K562 (cell line): Measurements from ENCODE around the gene TXNDC8. TPM values are rescaled to one million over a fixed set of nuclear protein-coding genes. Genes with fewer than 3 reads are reported as not detected.

Experiments
- ARHGAP35 ChIP-seq: fragments of 450-650 bp; IDR thresholded peaks from 2 replicates; pipeline ENCODE4 v1.6.1; 2018; ENCODE audit not compliant: partially characterized antibody
- ARID1B ChIP-seq: fragments of 450-650 bp; IDR thresholded peaks from 2 replicates; pipeline ENCODE4 v1.6.1; 2016; ENCODE audit warnings: antibody characterized with exemption, mild to moderate bottlenecking, inconsistent platforms
- CTBP1 ChIP-seq: fragments of 450-650 bp; IDR thresholded peaks from 2 replicates; pipeline ENCODE4 v1.6.1; 2016; ENCODE audit warnings: borderline replicate concordance
- DIDO1 ChIP-seq: fragments of 450-650 bp; IDR thresholded peaks from 2 replicates; pipeline ENCODE4 v1.6.1; 2016; ENCODE audit warnings: low read depth, missing biosample characterization, missing genetic modification characterization
- ELF1 ChIP-seq: fragments of 200-800 bp; sonication (Bioruptor generic); IDR thresholded peaks from 2 replicates; pipeline ENCODE4 v1.6.1; 2016; ENCODE audit warnings: missing genetic modification characterization, missing compliant biosample characterization
- FOSL1 ChIP-seq: fragments of 200-800 bp; sonication (Bioruptor generic); conservative IDR thresholded peaks from 2 replicates; pipeline ENCODE4 v1.6.1; 2016; ENCODE audit warnings: missing genetic modification characterization, missing compliant biosample characterization
- FOXK2 ChIP-seq, 2 experiments: fragments of 450-650 bp; IDR thresholded peaks in 1 of 2; conservative IDR thresholded peaks in 1 of 2; 2 replicates each; pipeline ENCODE4 v1.6.1; 2016; ENCODE audit warnings: low read depth in 2 of 2, mild to moderate bottlenecking in 1 of 2
- HSF4 ChIP-seq: fragments of 250-450 bp; sonication (Bioruptor Pico); IDR thresholded peaks from 2 replicates; pipeline ENCODE4 v2.1.2; 2022; ENCODE audit warnings: mild to moderate bottlenecking, moderate library complexity, borderline replicate concordance
- KDM1A ChIP-seq, 2 experiments: fragments of 450-650 bp; IDR thresholded peaks; 2 replicates each; pipeline ENCODE4 v1.6.1; 2016; ENCODE audit warnings: mild to moderate bottlenecking in 2 of 2
- KDM5B ChIP-seq: fragments of 200-600 bp; sonication (generic); IDR thresholded peaks from 2 replicates; pipeline ENCODE4 v1.6.1; 2012; ENCODE audit warnings: low read depth, mild to moderate bottlenecking, moderate library complexity, low read length, control low read depth, inconsistent platforms; ENCODE audit not compliant: insufficient replicate concordance
- NFRKB ChIP-seq: fragments of 450-650 bp; IDR thresholded peaks from 2 replicates; pipeline ENCODE4 v1.6.1; 2016; ENCODE audit warnings: low read depth
- PHTF2 ChIP-seq: fragments of 250-450 bp; sonication (Bioruptor Pico); IDR thresholded peaks from 2 replicates; pipeline ENCODE4 v1.5.0; 2021; ENCODE audit warnings: mild to moderate bottlenecking
- PPARD ChIP-seq: fragments of 250-450 bp; sonication (Bioruptor Pico); IDR thresholded peaks from 2 replicates; pipeline ENCODE4 v1.8.0; 2022; ENCODE audit warnings: inconsistent platforms, mild to moderate bottlenecking, moderate library complexity
- RCOR1 ChIP-seq, 2 experiments: IDR thresholded peaks; 2 replicates each; pipeline ENCODE4 v1.6.1; 2012; ENCODE audit warnings: low read depth in 2 of 2, low read length in 2 of 2, borderline replicate concordance in 1 of 2, improper control_type of control experiment in 1 of 2
- SMARCA4 ChIP-seq: fragments of 450-650 bp; IDR thresholded peaks from 2 replicates; pipeline ENCODE4 v1.6.1; 2016
- SOX6 ChIP-seq: fragments of 450-650 bp; IDR thresholded peaks from 2 replicates; pipeline ENCODE4 v1.6.1; 2014; ENCODE audit warnings: mild to moderate bottlenecking
- SP1 ChIP-seq: sonication (generic); formaldehyde crosslinking; IDR thresholded peaks from 2 replicates; pipeline ENCODE4 v1.8.1; 2022; ENCODE audit warnings: mild to moderate bottlenecking, missing genetic modification reagents
- SPI1 ChIP-seq: IDR thresholded peaks from 2 replicates; pipeline ENCODE4 v1.6.1; 2011; ENCODE audit warnings: low read depth, low read length, control low read depth, borderline replicate concordance
- SRSF7 ChIP-seq: fragments of 200-400 bp; formaldehyde crosslinking; optimal IDR thresholded peaks from 2 replicates; pipeline ENCODE3; 2017; ENCODE audit warnings: mild to moderate bottlenecking, low read depth, low read length
- TAF9B ChIP-seq: fragments of 450-650 bp; IDR thresholded peaks from 2 replicates; pipeline ENCODE4 v1.6.1; 2018; ENCODE audit warnings: mild to moderate bottlenecking; ENCODE audit not compliant: partially characterized antibody
- TRIM28 ChIP-seq: fragments of 450-650 bp; IDR thresholded peaks from 2 replicates; pipeline ENCODE4 v1.6.1; 2017
- ZBTB8A ChIP-seq: fragments of 450-650 bp; IDR thresholded peaks from 2 replicates; pipeline ENCODE4 v1.6.1; 2018; ENCODE audit warnings: mild to moderate bottlenecking, moderate library complexity; ENCODE audit not compliant: partially characterized antibody
- ZNF445 ChIP-seq: fragments of 250-450 bp; sonication (Bioruptor Pico); IDR thresholded peaks from 2 replicates; pipeline ENCODE4 v1.4.0; 2020; ENCODE audit warnings: low read depth, mild to moderate bottlenecking, moderate library complexity
- ZNF449 ChIP-seq: fragments of 250-450 bp; sonication (Bioruptor Pico); IDR thresholded peaks from 2 replicates; pipeline ENCODE4 v1.8.0; 2022; ENCODE audit warnings: moderate library complexity, mild to moderate bottlenecking, inconsistent platforms
- polyA plus RNA-seq, 8 experiments: library from polyadenylated mRNA; depleted of rRNA in 4 of 8; stranded (reverse) in 5 of 8; unstranded in 3 of 8; fragments of >200 nt; fragmentation: Nextera tagmentation in 2 of 8; fragmentation: Illumina TruSeq in 1 of 8; extraction: Ambion mirVana in 2 of 8; extraction: Trizol in 1 of 8; gene quantifications; 2 replicates each; pipeline versions ENCODE4 v1.2.1 to v1.2.3, GENCODE V29; 2011 to 2014; ENCODE audit warnings: inconsistent platforms in 1 of 8, missing spikeins in 1 of 8
- total RNA-seq, 7 experiments: library from RNA; depleted of rRNA in 6 of 7; stranded (reverse); fragments of >200 nt in 6 of 7; fragmentation: Illumina TruSeq in 2 of 7; extraction: Trizol in 2 of 7; gene quantifications; 2 replicates each; pipeline versions ENCODE4 v1.2.1 to v1.2.3, GENCODE V29; 2011 to 2021; ENCODE audit warnings: low replicate concordance in 1 of 7
- TF ChIP-seq, protein P1 (sequence below): fragments of 250-450 bp; sonication (Bioruptor Pico); IDR thresholded peaks from 2 replicates; pipeline ENCODE4 v1.8.0; 2021; ENCODE audit warnings: moderate library complexity, mild to moderate bottlenecking, inconsistent platforms
- TF ChIP-seq, protein P2 (sequence below), 2 experiments: fragments of 450-650 bp in 1 of 2; sonication (generic) in 1 of 2; formaldehyde crosslinking in 1 of 2; IDR thresholded peaks in 1 of 2; conservative IDR thresholded peaks in 1 of 2; 2 replicates each; pipeline versions ENCODE4 v1.6.1 to v1.8.1; 2016 to 2023; ENCODE audit warnings: mild to moderate bottlenecking in 2 of 2, moderate library complexity in 2 of 2, inconsistent platforms in 1 of 2, missing genetic modification reagents in 1 of 2

The TXNDC8 gene
- total and polyA plus RNA-seq, 9 of the 15 experiments (the other 6 are each of a cell fraction or from before 2014, with no cell fraction given) = not detected

- TF ChIP-seq ZNF449 (CRISPR knock-in tag) = no peak
- no peak for TF ChIP-seq NFRKB
- TF ChIP-seq PPARD (CRISPR knock-in tag) = no peak
- TF ChIP-seq, protein P1, sequence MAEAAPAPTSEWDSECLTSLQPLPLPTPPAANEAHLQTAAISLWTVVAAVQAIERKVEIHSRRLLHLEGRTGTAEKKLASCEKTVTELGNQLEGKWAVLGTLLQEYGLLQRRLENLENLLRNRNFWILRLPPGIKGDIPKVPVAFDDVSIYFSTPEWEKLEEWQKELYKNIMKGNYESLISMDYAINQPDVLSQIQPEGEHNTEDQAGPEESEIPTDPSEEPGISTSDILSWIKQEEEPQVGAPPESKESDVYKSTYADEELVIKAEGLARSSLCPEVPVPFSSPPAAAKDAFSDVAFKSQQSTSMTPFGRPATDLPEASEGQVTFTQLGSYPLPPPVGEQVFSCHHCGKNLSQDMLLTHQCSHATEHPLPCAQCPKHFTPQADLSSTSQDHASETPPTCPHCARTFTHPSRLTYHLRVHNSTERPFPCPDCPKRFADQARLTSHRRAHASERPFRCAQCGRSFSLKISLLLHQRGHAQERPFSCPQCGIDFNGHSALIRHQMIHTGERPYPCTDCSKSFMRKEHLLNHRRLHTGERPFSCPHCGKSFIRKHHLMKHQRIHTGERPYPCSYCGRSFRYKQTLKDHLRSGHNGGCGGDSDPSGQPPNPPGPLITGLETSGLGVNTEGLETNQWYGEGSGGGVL (CRISPR knock-in tag) = no peak
- TF ChIP-seq ARHGAP35 = no peak
- peak; percentile 13 for TF ChIP-seq TAF9B
- TF ChIP-seq SP1 (CRISPR knock-in tag) = 0 out of 2 replicates have a peak, but pooled peaks have one; percentile 20
- TF ChIP-seq TRIM28 = 0 out of 2 replicates have a peak, but pooled peaks have one; percentile 12
- peak in 1 of 2 experiments; percentile 11; a peak in 1 of 4 replicates for TF ChIP-seq RCOR1 (IDR thresholded peaks at IDR 0.05; ENCODE audit: borderline replicate concordance in 1 of 2, low read depth in 2 of 2, low read length in 2 of 2)
- TF ChIP-seq ELF1 = peak; percentile 38
- TF ChIP-seq, protein P2, sequence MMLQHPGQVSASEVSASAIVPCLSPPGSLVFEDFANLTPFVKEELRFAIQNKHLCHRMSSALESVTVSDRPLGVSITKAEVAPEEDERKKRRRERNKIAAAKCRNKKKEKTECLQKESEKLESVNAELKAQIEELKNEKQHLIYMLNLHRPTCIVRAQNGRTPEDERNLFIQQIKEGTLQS (IDR thresholded peaks at IDR 0.05) = 0 out of 2 replicates have a peak, but pooled peaks have one; percentile 10
- TF ChIP-seq, protein P2 (CRISPR knock-in tag; conservative IDR thresholded peaks at IDR 0.05) = no peak
- no peak for TF ChIP-seq FOXK2 (conservative IDR thresholded peaks at IDR 0.05 in 1 of 2, IDR thresholded peaks at IDR 0.05 in 1 of 2; ENCODE audit: low read depth in 2 of 2)
- no peak for TF ChIP-seq ZNF445
- no peak for TF ChIP-seq SRSF7
- 0 out of 2 replicates have a peak, but pooled peaks have one; percentile 9 for TF ChIP-seq SOX6
- no peak for TF ChIP-seq ZBTB8A
- peak; percentile 55 for TF ChIP-seq CTBP1
- no peak for TF ChIP-seq FOSL1 (tag)
- TF ChIP-seq PHTF2 (CRISPR knock-in tag) = no peak
- TF ChIP-seq DIDO1 (tag) = no peak
- peak; percentile 26; the same call in 1 of the 2 replicates for TF ChIP-seq SPI1
- peak; percentile 13 for TF ChIP-seq KDM5B
- no peak for TF ChIP-seq HSF4 (CRISPR knock-in tag)
- peak in 1 of 2 experiments; percentile 34; a peak in 1 of 4 replicates for TF ChIP-seq KDM1A (IDR thresholded peaks at IDR 0.05)
- peak; percentile 42; the same call in 1 of the 2 replicates for TF ChIP-seq SMARCA4
- peak; percentile 31; the same call in 1 of the 2 replicates for TF ChIP-seq ARID1B
Measured at GRCh38 chr9:110257956-110258355, 79.7 kb downstream of the TXNDC8 start (continued).
